Epithelial cell of proximal tubule (primary cell): ENCODE results near the gene DENND1A. TPM values are rescaled to one million over a fixed set of nuclear protein-coding genes. Genes with fewer than 3 reads are reported as not detected.

Experiments used
- DNase-seq: peaks from one replicate; pipeline ENCODE4 v3.0.0-alpha.2; 2011; ENCODE audit warnings: low read depth
- H3K4me3 ChIP-seq: 2 replicates; pipeline ENCODE4 v1.5.1; 2011; ENCODE audit warnings: low read depth, mild to moderate bottlenecking, low read length
- CTCF ChIP-seq: conservative IDR thresholded peaks from 2 replicates; pipeline ENCODE4 v1.5.1; 2012; ENCODE audit warnings: low read depth, mild to moderate bottlenecking, low read length
- total RNA-seq: library from RNA; depleted of rRNA; stranded (reverse); fragments of >200 nt; gene quantifications from 2 replicates; pipeline ENCODE4 v1.2.3, GENCODE V29; 2015

The DENND1A gene
- total RNA-seq, 1 donor from 2014 or later: 26.6 TPM

- H3K4me3 ChIP-seq: no peak overlapping the region
- no peak for TF ChIP-seq CTCF
- no peak for DNase-seq
These were observed 540.2 kb downstream of the DENND1A start for GRCh38 chr9:123389698-123390097.

GRCh38 chr9:123389070-123389469 lies 540.9 kb downstream of the DENND1A start:
- no peak for TF ChIP-seq CTCF
- DNase-seq: no peak
- no peak overlapping the region for H3K4me3 ChIP-seq

GRCh38 chr9:123387686-123388085 lies 542.2 kb downstream of the DENND1A start:
- no peak for DNase-seq
- TF ChIP-seq CTCF: no peak
- no peak overlapping the region for H3K4me3 ChIP-seq

GRCh38 chr9:123383512-123384170 lies 546.3 kb downstream of the DENND1A start:
- DNase-seq: no peak
- no peak overlapping the region for H3K4me3 ChIP-seq
- TF ChIP-seq CTCF: no peak

- no peak overlapping the region for H3K4me3 ChIP-seq
- DNase-seq: no peak
- TF ChIP-seq CTCF: no peak
These were observed 547.0 kb downstream of the DENND1A start for GRCh38 chr9:123382653-123383511.

GRCh38 chr9:123380852-123381705 lies 548.8 kb downstream of the DENND1A start:
- no peak overlapping the region for H3K4me3 ChIP-seq
- no peak for TF ChIP-seq CTCF
- DNase-seq: no peak
